K562 (cell line): ENCODE measurements around the gene GRIN1. TPM values are rescaled to one million over a fixed set of nuclear protein-coding genes. Genes with fewer than 3 reads are reported as not detected.

Experiments used
- ARID4B ChIP-seq: sonication (generic); formaldehyde crosslinking; IDR thresholded peaks from 2 replicates; pipeline ENCODE4 v1.8.0; 2022; ENCODE audit warnings: mild to moderate bottlenecking, missing genetic modification reagents
- BDP1 ChIP-seq: IDR thresholded peaks from 3 replicates; pipeline ENCODE4 v1.6.1; 2011; ENCODE audit not compliant: insufficient read length, insufficient read depth
- DEAF1 ChIP-seq: fragments of 450-650 bp; formaldehyde crosslinking; IDR thresholded peaks from 2 replicates; pipeline ENCODE4 v1.4.0; 2020; ENCODE audit warnings: mild to moderate bottlenecking, moderate library complexity
- DPF2 ChIP-seq: fragments of 450-650 bp; IDR thresholded peaks from 2 replicates; pipeline ENCODE4 v1.6.1; 2016
- HMBOX1 ChIP-seq: sonication (generic); IDR thresholded peaks from 2 replicates; pipeline ENCODE4 v1.6.1; 2016
- JUN ChIP-seq, 2 experiments: sonication (generic) in 1 of 2; formaldehyde crosslinking in 1 of 2; IDR thresholded peaks; 2 replicates each; pipeline versions ENCODE4 v1.6.1 to v1.8.0; 2012 to 2022; ENCODE audit warnings: borderline replicate concordance in 2 of 2, mild to moderate bottlenecking in 2 of 2, improper control_type of control experiment in 1 of 2, low read depth in 1 of 2, low read length in 1 of 2, missing genetic modification reagents in 1 of 2
- KAT7 ChIP-seq: sonication (generic); formaldehyde crosslinking; IDR thresholded peaks from 2 replicates; pipeline ENCODE4 v1.8.0; 2022; ENCODE audit warnings: missing genetic modification reagents, mild to moderate bottlenecking, borderline replicate concordance
- MYC ChIP-seq, 2 experiments: fragments of 250-450 bp in 1 of 2; sonication (Bioruptor Pico) in 1 of 2; IDR thresholded peaks; 2 replicates each; pipeline versions ENCODE4 v1.5.1 to v1.6.1; 2012 to 2021; ENCODE audit warnings: low read depth in 2 of 2, borderline replicate concordance in 1 of 2, improper control_type of control experiment in 1 of 2, low read length in 1 of 2, mild to moderate bottlenecking in 1 of 2, moderate library complexity in 1 of 2
- NFE2 ChIP-seq: IDR thresholded peaks from 2 replicates; pipeline ENCODE4 v1.6.1; 2014; ENCODE audit warnings: antibody characterized with exemption, low read depth
- NRF1 ChIP-seq, 2 experiments: fragments of 450-650 bp; IDR thresholded peaks in 1 of 2; conservative IDR thresholded peaks in 1 of 2; 2 replicates each; pipeline ENCODE4 v1.6.1; 2014; ENCODE audit warnings: mild to moderate bottlenecking in 2 of 2
- ZNF175 ChIP-seq: fragments of 200-800 bp; sonication (Bioruptor generic); IDR thresholded peaks from 2 replicates; pipeline ENCODE4 v1.6.1; 2016; ENCODE audit warnings: low read depth, mild to moderate bottlenecking, missing genetic modification characterization, missing compliant biosample characterization
- ZNF197 ChIP-seq: fragments of 200-800 bp; sonication (Bioruptor generic); IDR thresholded peaks from 2 replicates; pipeline ENCODE4 v1.6.1; 2016; ENCODE audit warnings: low read depth, missing genetic modification characterization, missing compliant biosample characterization
- polyA plus RNA-seq, 8 experiments: library from polyadenylated mRNA; depleted of rRNA in 4 of 8; stranded (reverse) in 5 of 8; unstranded in 3 of 8; fragments of >200 nt; fragmentation: Nextera tagmentation in 2 of 8; fragmentation: Illumina TruSeq in 1 of 8; extraction: Ambion mirVana in 2 of 8; extraction: Trizol in 1 of 8; gene quantifications; 2 replicates each; pipeline versions ENCODE4 v1.2.1 to v1.2.3, GENCODE V29; 2011 to 2014; ENCODE audit warnings: inconsistent platforms in 1 of 8, missing spikeins in 1 of 8
- total RNA-seq, 7 experiments: library from RNA; depleted of rRNA in 6 of 7; stranded (reverse); fragments of >200 nt in 6 of 7; fragmentation: Illumina TruSeq in 2 of 7; extraction: Trizol in 2 of 7; gene quantifications; 2 replicates each; pipeline versions ENCODE4 v1.2.1 to v1.2.3, GENCODE V29; 2011 to 2021; ENCODE audit warnings: low replicate concordance in 1 of 7
- TF ChIP-seq, protein P1 (sequence below), 3 experiments: fragments of 200-800 bp in 1 of 3; sonication (Bioruptor generic) in 1 of 3; sonication (generic) in 1 of 3; formaldehyde crosslinking in 1 of 3; IDR thresholded peaks; 2 replicates each; pipeline versions ENCODE4 v1.6.1 to v1.8.0; 2016 to 2022; ENCODE audit warnings: mild to moderate bottlenecking in 2 of 3, missing compliant biosample characterization in 2 of 3, missing genetic modification characterization in 2 of 3, missing genetic modification reagents in 1 of 3
- TF ChIP-seq, protein P2 (sequence below): fragments of 450-650 bp; IDR thresholded peaks from 2 replicates; pipeline ENCODE4 v1.7.0; 2016; ENCODE audit warnings: borderline replicate concordance

GRIN1 gene
- total and polyA plus RNA-seq, 9 of the 15 experiments (the other 6 are each of a cell fraction or from before 2014, with no cell fraction given): 0.03 to 0.35 (median 0.16) TPM; not detected in 6

- TF ChIP-seq NRF1 (conservative IDR thresholded peaks at IDR 0.05 in 1 of 2, IDR thresholded peaks at IDR 0.05 in 1 of 2) (peak; percentile 95 to 97), MYC (IDR thresholded peaks at IDR 0.05; ENCODE audit: low read depth, low read length) (peak; percentile 88), MYC (CRISPR knock-in tag; IDR thresholded peaks at IDR 0.05; ENCODE audit: borderline replicate concordance, low read depth) (no peak), HMBOX1 (no peak), ARID4B (peak; percentile 97), NFE2 (peak; percentile 69), ZNF175 (CRISPR knock-in tag) (no peak), BDP1 (no peak), DEAF1 (CRISPR knock-in tag) (peak; percentile 41; the same call in 1 of the 2 replicates), JUN (IDR thresholded peaks at IDR 0.05; ENCODE audit: borderline replicate concordance, low read depth, low read length) (peak; percentile 69; the same call in 1 of the 2 replicates), JUN (CRISPR knock-in tag; IDR thresholded peaks at IDR 0.05; ENCODE audit: borderline replicate concordance) (no peak), ZNF197 (CRISPR knock-in tag) (no peak), DPF2 (peak; percentile 49; the same call in 1 of the 2 replicates), KAT7 (CRISPR knock-in tag) (0 out of 2 replicates have a peak, but pooled peaks have one; percentile 56)
- TF ChIP-seq, protein P1, sequence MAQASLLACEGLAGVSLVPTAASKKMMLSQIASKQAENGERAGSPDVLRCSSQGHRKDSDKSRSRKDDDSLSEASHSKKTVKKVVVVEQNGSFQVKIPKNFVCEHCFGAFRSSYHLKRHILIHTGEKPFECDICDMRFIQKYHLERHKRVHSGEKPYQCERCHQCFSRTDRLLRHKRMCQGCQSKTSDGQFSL (CRISPR knock-in tag; IDR thresholded peaks at IDR 0.05): peak; percentile 100
- TF ChIP-seq, protein P1 (tag; IDR thresholded peaks at IDR 0.05): peak in 1 of 2 experiments; percentile 94; a peak in 2 of 4 replicates
- TF ChIP-seq, protein P2, sequence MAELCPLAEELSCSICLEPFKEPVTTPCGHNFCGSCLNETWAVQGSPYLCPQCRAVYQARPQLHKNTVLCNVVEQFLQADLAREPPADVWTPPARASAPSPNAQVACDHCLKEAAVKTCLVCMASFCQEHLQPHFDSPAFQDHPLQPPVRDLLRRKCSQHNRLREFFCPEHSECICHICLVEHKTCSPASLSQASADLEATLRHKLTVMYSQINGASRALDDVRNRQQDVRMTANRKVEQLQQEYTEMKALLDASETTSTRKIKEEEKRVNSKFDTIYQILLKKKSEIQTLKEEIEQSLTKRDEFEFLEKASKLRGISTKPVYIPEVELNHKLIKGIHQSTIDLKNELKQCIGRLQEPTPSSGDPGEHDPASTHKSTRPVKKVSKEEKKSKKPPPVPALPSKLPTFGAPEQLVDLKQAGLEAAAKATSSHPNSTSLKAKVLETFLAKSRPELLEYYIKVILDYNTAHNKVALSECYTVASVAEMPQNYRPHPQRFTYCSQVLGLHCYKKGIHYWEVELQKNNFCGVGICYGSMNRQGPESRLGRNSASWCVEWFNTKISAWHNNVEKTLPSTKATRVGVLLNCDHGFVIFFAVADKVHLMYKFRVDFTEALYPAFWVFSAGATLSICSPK: no peak
These were observed 49.7 kb downstream of the GRIN1 start, which contains the start of the genes ANAPC2 and SSNA1 (continued) for GRCh38 chr9:137188490-137189296.
